ENCODE measurements around the gene IGF2BP2.

The IGF2BP2 gene

GRCh38 chr3:185827595-185828344, 2.9 kb upstream of the IGF2BP2 start:
- DNase-seq (ENCODE audit: insufficient read length, low spot score): no peak
- FAIRE-seq: no peak
- no peak for TF ChIP-seq CTCF (IDR thresholded peaks at IDR 0.05; ENCODE audit: insufficient read depth, missing control alignments)

- DNase-seq (ENCODE audit: insufficient read length, low spot score) (peak; percentile 31), FAIRE-seq (no peak)
- TF ChIP-seq CTCF (IDR thresholded peaks at IDR 0.05; ENCODE audit: insufficient read depth, missing control alignments): no peak
Observed at GRCh38 chr3:185825639-185826481, 1.0 kb upstream of the IGF2BP2 start.

GRCh38 chr3:185824051-185825005, 514 bp downstream of the IGF2BP2 start:
- FAIRE-seq: no peak
- no peak for TF ChIP-seq CTCF (IDR thresholded peaks at IDR 0.05; ENCODE audit: insufficient read depth, missing control alignments)

GRCh38 chr3:185823078-185824044, 1.5 kb downstream of the IGF2BP2 start:
- FAIRE-seq: no peak
- TF ChIP-seq CTCF (IDR thresholded peaks at IDR 0.05; ENCODE audit: insufficient read depth, missing control alignments): peak; percentile 14
- no peak for DNase-seq (ENCODE audit: insufficient read length, low spot score)

More at GRCh38 chr3:185824051-185825005, 514 bp downstream of the IGF2BP2 start:
- no peak for DNase-seq (ENCODE audit: insufficient read length, low spot score)

- FAIRE-seq (no peak), DNase-seq (ENCODE audit: insufficient read length, low spot score) (no peak)
- TF ChIP-seq CTCF (IDR thresholded peaks at IDR 0.05; ENCODE audit: insufficient read depth, missing control alignments): no peak
Observed at GRCh38 chr3:185822221-185823000, 2.4 kb downstream of the IGF2BP2 start.

All from D721Med (cell line).